ENCODE results near the gene CRYZ.
A peak's percentile ranks its signal among the peaks of the same experiment; 100 is the strongest.
"Not testable (repeated sequence)": the region's sequence is repeated elsewhere in the genome, so short reads cannot be mapped to it uniquely, and the experiment has no call there.

The CRYZ gene

DNA sequence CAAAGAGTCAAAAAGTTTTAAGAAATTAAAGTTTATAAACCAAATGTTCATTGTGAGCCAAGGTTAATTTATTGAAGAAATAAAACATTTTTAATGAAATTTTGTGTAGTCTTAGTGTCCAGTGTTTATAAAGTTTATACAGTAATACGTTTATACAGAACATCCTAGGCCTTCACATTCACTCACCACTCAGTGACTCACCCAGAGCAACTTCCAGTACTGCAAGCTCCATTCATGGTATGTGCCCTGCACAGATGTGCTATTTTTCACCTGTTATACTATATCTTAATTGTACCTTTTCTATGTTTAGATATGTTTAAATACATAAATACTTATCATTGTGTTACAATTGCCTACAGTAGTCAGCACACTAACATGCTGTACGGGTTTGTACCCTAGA lies 33.7 kb upstream of the CRYZ start:
- no peak for TF ChIP-seq TAF1 (IDR thresholded peaks at IDR 0.05; ENCODE audit: low read depth, low read length)
- no peak for DNase-seq (ENCODE audit: insufficient read length, low spot score)
- FAIRE-seq = no peak

DNA sequence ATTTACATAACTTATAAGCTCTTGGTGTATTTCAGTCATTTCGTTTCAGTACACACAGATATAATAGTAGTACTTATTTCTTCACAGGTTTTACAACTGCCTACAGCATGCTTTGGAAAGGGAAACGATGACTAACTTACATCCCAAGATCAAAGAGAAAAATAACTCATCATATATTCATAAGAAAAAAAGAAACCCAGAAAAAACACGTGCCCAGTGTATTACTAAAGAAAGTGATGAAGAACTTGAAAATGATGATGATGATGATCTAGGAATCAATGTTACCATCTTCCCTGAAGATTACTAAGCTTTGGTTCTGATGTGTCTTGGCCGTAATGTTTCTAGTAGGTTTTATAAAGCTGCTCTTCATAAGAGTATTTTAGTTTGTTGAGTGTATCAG lies 31.0 kb upstream of the CRYZ start:
- TF ChIP-seq PAX5 (IDR thresholded peaks at IDR 0.05; ENCODE audit: insufficient read depth, low read length, severe bottlenecking) (no peak), POU2F2 (IDR thresholded peaks at IDR 0.05; ENCODE audit: low read depth, low read length) (no peak), POLR2AphosphoS5 (IDR thresholded peaks at IDR 0.05; ENCODE audit: low read depth, low read length) (no peak), SPI1 (IDR thresholded peaks at IDR 0.05; ENCODE audit: low read depth, low read length) (no peak), TAF1 (IDR thresholded peaks at IDR 0.05; ENCODE audit: low read depth, low read length) (no peak), POLR2A (IDR thresholded peaks at IDR 0.05; ENCODE audit: low read depth, low read length) (no peak)
- FAIRE-seq (no peak), DNase-seq (ENCODE audit: insufficient read length, low spot score) (no peak)

DNA sequence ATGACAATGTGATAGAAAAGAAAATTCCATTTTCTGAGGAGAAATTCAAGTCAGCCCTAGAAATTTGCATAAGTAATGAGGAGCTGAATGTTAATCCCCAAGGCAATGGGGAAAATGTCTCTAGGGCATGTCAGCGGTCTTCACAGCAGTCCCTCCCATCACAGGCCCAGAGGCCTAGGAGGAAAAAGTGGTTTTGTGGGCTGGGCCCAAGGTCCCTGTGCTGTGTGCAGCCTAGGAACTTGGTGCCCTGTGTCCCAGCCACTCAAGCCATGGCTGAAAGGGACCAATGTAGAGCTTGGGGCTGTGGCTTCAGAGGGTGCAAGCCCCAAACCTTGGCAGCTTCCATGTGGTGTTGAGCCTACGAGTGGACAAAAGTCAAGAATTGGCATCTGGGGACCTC lies 23.8 kb upstream of the CRYZ start:
- DNase-seq (ENCODE audit: insufficient read length, low spot score); FAIRE-seq: not testable (repeated sequence)

DNA sequence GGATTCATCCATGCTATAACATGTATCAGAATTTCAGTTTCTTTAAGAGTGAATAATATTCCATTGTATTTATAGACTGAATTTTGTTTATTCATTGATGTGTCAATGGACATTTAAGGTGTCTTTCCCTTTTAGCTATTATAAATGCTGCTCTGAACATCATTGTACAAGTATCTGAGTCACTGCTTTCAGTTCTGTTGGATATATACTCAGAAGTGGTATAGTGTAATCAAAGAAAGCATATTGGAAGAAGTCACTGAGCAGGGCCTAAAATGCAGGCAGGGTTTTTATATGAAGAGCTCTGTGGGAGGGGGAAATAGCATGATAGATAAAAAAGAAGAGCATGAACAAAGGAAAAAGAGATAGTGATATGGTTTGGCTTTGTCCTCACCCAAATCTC lies 22.6 kb upstream of the CRYZ start:
- DNase-seq (ENCODE audit: insufficient read length, low spot score) (no peak), FAIRE-seq (no peak)
- TF ChIP-seq PAX5 (IDR thresholded peaks at IDR 0.05; ENCODE audit: insufficient read depth, low read length, severe bottlenecking) = no peak
- no peak for TF ChIP-seq POLR2A (IDR thresholded peaks at IDR 0.05; ENCODE audit: low read depth, low read length)
- no peak for TF ChIP-seq TAF1 (IDR thresholded peaks at IDR 0.05; ENCODE audit: low read depth, low read length)
- TF ChIP-seq POU2F2 (IDR thresholded peaks at IDR 0.05; ENCODE audit: low read depth, low read length) = no peak

DNA sequence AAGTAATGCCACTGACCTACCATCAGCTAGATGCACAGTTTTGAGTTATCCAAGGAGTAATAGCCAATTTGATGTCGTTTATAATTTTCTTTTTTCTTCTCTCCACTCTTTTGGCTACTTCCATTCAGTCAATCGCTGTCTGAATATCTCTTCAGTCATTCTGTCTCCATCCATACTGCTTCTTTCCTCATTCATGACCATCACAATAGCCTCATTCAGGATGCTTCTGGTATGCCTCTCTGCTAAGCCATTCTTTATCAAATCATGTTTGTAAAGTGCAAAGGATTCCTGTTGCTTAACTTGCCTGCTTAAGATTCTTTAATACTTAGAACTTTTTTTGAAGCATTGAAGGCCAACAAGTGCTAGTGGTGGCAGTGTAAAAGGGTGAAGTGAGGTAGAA lies 20.3 kb upstream of the CRYZ start:
- no peak for DNase-seq (ENCODE audit: insufficient read length, low spot score)
- TF ChIP-seq POU2F2 (IDR thresholded peaks at IDR 0.05; ENCODE audit: low read depth, low read length) (no peak), POLR2AphosphoS5 (IDR thresholded peaks at IDR 0.05; ENCODE audit: low read depth, low read length) (no peak)
- no peak for FAIRE-seq

DNA sequence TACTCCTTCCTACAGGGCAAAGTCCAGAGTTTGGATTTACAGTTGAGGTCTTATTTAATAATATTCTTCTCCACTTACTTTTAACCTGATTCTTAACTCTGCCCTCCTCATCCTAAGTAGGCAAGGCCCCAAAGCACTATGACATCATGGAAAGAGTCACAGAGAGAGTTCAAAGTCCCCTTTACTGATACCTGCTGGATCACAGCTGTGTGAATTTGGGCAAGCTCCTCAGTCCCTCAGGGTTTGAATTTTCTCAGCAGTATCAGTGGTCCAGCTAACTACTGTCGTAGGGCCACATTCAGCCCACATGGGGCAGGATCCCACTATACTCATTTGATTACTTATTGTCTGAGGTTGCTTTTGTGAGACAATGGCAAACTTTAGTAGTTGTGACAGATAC lies 16.1 kb upstream of the CRYZ start:
- FAIRE-seq (no peak), DNase-seq (ENCODE audit: insufficient read length, low spot score) (no peak)
- no peak for TF ChIP-seq TAF1 (IDR thresholded peaks at IDR 0.05; ENCODE audit: low read depth, low read length)
- no peak for TF ChIP-seq SPI1 (IDR thresholded peaks at IDR 0.05; ENCODE audit: low read depth, low read length)
- no peak for TF ChIP-seq POLR2AphosphoS5 (IDR thresholded peaks at IDR 0.05; ENCODE audit: low read depth, low read length)

DNA sequence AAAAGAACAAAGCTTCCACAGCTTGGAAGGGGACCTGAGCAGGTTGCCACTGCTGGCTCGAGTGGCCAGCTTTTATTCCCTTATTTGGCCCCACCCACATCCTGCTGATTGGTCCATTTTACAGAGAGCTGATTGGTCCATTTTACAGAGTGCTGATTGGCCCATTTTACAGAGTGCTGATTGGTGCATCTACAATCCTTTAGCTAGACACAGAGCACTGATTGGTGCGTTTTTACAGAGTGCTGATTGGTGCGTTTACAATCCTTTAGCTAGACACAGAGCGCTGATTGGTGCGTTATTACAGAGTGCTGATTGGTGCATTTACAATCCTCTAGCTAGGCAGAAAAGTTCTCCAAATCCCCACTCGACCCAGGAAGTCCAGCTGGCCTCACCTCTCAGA lies 12.4 kb upstream of the CRYZ start:
- not testable (repeated sequence) for FAIRE-seq

DNA sequence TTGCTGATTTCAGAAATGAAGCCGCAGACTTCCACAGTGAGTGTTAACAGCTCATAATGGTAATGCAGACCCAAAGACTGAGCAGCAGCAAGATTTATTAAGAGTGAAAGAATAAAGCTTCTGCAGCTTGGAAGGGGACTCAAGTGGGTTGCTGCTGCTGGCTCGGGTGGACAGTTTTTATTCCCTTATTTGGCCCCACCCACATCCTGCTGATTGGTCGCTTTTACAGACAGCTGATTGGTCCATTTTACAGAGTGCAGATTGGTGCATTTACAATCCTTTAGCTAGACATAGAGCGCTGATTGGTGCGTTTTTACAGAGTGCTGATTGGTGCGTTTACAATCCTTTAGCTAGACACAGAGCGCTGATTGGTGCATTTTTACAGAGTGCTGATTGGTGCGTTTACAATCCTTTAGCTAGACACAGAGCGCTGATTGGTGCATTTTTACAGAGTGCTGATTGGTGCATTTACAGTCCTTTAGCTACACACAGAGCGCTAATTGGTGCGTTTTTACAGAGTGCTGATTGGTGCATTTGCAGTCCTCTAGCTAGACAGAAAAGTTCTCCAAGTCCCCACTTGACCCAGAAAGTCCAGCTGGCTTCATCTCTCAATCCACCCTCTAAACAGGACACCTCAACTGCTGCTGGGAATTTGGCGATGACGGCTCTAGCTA lies 7.6 kb upstream of the CRYZ start:
- not testable (repeated sequence) for FAIRE-seq; DNase-seq (ENCODE audit: insufficient read length, low spot score)

More for the DNA sequence above, 12.4 kb upstream of the CRYZ start:
- not testable (repeated sequence) for DNase-seq (ENCODE audit: insufficient read length, low spot score)

DNA sequence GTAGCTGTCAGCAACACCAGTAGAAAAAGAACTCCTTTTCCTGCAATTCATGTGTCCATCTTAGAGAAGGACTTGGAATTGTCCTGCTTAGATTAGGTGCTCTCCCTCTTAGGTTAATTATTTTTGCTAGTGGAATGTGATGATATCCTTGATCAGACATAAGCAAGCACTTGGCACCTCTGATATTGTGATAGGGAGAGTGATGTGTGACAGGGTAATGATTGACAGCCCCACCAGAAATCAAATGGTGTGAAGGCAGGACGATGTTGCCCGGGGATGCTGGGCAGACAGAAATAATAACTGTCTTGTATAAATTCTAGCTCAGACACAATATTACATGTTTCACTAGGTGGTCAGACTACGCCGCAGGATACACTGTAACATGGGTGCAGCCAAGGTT lies 4.5 kb upstream of the CRYZ start:
- FAIRE-seq = no peak
- no peak for DNase-seq (ENCODE audit: insufficient read length, low spot score)
- TF ChIP-seq POLR2AphosphoS5 (IDR thresholded peaks at IDR 0.05; ENCODE audit: low read depth, low read length) (no peak), TAF1 (IDR thresholded peaks at IDR 0.05; ENCODE audit: low read depth, low read length) (no peak), POU2F2 (IDR thresholded peaks at IDR 0.05; ENCODE audit: low read depth, low read length) (no peak), PAX5 (IDR thresholded peaks at IDR 0.05; ENCODE audit: insufficient read depth, low read length, severe bottlenecking) (no peak), POLR2A (IDR thresholded peaks at IDR 0.05; ENCODE audit: low read depth, low read length) (no peak), SPI1 (IDR thresholded peaks at IDR 0.05; ENCODE audit: low read depth, low read length) (no peak)

DNA sequence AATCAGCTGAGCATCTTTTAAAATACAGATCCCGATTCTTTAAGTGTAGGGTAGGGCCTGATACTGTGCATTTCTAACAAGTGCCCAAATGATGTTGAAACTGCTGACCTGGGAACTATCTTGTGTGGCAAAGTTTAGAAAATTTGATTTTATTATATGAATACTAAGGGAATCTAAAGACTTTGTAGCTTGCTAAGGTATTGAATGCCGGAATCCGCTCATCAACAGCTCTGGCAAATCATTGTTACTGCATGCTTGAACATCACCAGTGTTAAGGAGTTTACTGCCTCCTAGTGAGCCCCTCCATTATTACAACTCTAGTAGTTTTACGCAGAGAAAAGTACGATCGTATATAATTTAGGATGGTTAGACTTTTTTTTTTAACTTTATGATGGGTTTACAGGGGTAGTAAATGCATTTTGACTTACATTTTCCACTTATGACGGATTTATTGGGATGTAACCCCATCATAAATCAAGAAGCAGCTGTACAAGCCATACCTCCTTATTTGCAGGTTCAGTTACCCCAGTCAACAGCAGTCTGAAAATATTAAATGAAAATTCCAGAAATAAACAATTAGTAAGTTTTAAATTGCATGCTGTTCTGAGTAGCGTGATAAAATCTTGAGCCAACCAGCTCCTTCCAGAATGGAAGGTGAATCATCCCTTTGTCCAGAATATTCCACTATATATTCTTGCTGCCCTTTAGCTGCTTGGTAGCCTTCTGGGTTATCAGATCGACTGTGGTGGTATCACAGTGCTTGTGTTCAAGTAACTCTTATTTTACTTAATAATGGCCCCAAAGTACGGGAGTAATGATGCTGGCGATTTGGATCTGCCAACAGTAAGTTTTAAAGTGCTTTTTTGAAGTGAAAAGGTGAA lies 994 bp upstream of the CRYZ start:
- peak; percentile 28 for DNase-seq (ENCODE audit: insufficient read length, low spot score)
- TF ChIP-seq SPI1 (IDR thresholded peaks at IDR 0.05; ENCODE audit: low read depth, low read length) (no peak), PAX5 (IDR thresholded peaks at IDR 0.05; ENCODE audit: insufficient read depth, low read length, severe bottlenecking) (peak; percentile 9), POLR2A (IDR thresholded peaks at IDR 0.05; ENCODE audit: low read depth, low read length) (no peak)
- peak; percentile 85 for FAIRE-seq

DNA sequence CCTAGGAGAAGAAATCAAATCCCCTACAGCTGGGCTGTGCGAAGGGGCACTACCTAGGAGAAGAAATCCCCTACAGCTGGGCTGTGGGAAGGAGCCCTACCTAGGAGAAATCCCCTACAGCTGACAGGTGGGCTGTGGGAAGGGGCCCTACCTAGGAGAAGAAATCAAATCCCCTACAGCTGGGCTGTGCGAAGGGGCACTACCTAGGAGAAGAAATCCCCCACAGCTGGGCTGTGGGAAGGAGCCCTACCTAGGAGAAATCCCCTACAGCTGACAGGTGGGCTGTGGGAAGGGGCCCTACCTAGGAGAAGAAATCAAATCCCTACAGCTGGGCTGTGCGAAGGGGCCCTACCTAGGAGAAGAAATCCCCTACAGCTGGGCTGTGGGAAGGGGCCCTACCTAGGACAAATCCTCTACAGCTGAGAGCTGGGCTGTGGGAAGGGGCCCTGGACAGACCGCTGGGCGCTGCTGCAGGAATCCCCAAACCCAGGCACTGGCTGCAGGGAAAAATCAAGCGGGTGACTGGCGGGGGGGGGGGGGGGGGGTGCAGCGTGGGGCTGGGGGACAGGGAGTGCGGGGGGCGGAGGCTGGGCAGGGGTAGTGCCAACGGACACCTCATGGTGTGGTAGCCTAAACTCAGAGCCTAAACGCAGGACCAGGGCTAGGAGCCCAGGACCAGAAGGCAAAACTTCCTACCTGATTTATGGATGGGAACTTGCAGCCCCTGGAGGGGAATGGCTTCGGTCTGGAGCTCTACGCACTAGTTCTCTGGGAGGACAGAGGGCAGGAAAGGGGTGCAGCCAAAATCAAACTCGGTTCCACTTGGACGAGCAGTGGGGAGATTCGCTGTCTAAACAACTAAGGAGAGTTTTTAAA lies 541 bp downstream of the CRYZ start:
- peak; percentile 28 for FAIRE-seq
- DNase-seq (ENCODE audit: insufficient read length, low spot score) = not testable (repeated sequence)

Measured in GM12891 (cell line).